GM21576 (cell line): ENCODE measurements around the gene KCNQ1.

Source experiments
- ATAC-seq: cut with Tn5 transposase; IDR thresholded peaks from one replicate; pipeline ENCODE4 v1.9.1; 2021; ENCODE audit warnings: mild to moderate bottlenecking, moderate library complexity; ENCODE audit not compliant: unreplicated experiment

KCNQ1 gene

GRCh38 chr11:2808850-2809846 is 364.3 kb downstream of the KCNQ1 start:
- no peak for ATAC-seq

- ATAC-seq: no peak
Measured at GRCh38 chr11:2809854-2810253, 365.0 kb downstream of the KCNQ1 start.

GRCh38 chr11:2810411-2811205 is 365.8 kb downstream of the KCNQ1 start:
- ATAC-seq: no peak

DNA sequence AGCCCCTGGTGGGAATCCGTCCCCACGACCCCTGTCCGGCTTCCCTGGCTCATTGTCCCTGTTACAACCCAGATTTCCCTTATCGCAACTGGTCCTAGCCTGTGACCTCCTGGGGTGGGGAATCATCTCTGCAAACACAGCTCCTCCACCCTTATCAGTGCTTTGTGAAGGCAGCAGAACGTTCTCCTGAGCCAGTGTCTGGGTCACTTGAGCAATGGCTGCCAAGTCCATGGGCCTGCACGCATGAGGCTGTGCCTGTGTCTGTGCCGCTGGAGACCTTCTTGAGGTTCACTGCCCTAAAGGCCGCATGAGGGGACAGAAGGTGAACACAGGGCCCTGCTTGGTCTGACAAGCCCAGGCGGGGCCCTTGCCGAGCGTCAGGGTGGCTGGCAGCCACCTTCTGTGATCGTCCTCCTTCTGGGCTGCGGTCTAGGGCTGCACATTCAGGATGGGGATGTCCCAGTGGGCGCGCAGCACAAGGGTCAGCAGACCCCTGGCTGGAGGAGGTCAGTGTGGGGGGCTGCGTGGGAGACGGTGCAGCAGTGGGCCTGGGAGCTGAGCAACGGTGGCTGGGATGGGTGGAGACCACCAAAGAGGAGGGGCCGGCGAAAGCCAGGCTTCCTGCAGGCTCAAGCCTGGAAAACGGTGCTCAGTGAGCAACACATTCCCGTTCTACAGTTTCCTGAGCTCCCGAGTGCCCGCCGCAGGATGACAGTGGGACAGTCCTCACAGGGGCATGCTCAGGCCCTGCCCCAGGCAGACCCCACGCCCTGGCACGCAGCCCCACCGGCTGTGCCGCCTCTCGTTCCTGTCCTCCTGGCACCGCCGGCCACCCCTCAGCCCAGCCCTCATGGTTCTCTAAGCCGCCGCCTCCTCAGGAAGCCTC is 366.6 kb downstream of the KCNQ1 start:
- ATAC-seq: no peak

DNA sequence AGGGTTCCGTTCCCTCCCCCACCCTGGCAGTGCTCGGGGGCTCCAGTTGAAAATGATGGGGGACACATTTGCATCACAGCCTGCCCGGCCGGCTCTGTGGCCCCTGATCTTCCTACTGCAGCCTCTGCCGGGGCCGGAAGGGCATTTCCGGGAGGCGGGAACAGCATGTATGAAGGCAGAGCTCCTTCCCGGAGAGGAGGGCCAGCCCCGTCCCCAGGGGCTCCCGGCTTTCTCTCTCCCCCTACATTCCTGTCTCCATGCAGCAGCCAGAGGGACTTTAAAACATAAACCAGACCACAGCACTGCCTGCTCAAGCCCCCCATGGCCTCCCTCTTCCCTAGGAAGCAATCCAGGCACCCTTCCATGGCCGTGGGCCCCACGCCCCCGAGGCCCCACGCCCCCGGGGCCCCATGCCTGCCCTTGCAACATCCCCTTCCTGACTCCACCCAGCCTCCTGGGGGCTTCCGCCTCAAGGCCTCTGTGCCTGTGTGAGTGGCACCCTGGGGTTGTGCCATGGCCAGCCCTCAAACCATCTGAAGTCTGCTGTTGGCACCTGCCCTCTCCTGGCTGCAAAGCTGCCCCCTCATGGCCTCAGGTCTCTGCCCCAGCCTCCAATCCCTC is 367.7 kb downstream of the KCNQ1 start:
- no peak for ATAC-seq

DNA sequence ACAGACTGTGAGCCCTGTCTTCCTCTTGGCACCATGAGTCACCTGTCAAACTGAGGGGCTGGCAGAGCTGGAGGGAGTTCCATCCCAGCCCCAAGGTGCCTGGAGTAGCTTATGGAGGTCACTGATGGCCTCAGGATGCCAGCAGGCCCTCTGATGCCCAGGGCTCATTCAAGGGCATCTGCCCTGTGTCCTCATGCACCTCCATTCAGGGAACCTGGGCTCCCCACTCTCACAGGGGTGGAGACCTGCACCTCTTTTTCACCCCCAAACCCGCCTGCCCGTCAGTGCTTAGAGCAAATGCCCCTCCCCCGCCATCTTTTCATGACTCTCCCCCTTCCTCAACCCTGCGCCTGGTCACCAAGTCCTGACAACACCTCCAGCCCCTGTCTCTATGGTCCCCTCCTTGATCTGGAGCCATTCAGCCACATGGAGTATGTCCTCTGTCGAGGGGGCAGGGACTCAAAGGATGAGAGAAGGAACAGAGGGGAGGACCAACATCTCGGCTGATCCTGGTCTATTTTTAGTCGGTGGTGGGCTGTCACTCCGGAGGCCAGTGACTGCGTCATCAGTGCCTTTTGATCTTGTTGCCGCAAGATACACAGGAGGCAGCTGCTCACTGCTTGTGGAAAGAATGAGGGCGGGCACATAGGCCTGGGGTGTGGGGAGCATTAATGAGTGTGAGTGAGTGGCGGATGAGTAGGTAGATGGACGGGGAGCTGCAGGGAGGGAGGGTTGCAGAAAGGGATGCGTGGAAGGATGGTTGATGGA is 368.5 kb downstream of the KCNQ1 start:
- ATAC-seq: no peak

DNA sequence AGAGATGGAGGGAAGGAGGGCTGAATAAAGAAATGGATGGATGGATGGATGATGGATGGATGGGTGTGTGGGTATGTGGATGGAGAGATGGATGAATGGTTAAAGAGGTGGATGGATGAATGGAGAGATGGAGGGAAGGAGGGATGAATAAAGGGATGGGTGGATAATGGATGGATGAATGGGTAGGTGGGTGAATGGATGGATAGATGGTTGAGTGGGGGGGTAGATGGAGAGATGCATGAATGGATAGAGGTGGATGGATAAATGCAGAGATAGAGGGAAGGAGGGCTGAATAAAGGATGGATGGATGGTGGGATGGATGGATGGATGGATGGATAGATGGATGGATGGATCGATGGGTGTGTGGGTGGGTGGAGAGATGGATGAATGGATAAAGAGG is 369.2 kb downstream of the KCNQ1 start:
- no peak for ATAC-seq

GRCh38 chr11:2814751-2815150 is 369.9 kb downstream of the KCNQ1 start:
- no peak for ATAC-seq

- no peak for ATAC-seq
Measured at GRCh38 chr11:2815762-2816496, 371.1 kb downstream of the KCNQ1 start.

GRCh38 chr11:2816523-2816922 is 371.7 kb downstream of the KCNQ1 start:
- ATAC-seq: no peak

DNA sequence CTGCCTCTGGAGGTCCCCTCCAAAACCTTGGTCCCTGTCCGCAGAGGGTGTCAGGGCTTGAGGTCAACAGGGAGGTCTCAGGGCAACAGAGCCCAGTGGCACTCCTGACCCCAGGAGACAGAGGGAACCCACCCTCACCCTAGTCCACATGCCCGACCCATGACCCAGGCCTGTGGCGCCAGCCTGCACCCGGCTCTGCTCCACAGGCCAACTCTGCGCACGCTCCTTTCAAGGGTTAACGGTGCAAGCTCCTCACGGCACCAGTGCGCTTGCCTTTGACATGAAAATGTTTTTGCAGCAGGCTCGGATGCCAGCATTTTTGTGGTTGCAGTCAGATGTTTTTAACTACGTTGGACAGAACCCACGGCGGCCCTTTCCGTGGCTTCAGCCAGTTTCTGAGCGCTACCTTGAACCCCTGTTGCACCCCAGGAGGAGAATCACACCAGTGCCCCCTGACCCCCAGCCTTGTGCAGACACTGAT is 372.2 kb downstream of the KCNQ1 start:
- no peak for ATAC-seq

DNA sequence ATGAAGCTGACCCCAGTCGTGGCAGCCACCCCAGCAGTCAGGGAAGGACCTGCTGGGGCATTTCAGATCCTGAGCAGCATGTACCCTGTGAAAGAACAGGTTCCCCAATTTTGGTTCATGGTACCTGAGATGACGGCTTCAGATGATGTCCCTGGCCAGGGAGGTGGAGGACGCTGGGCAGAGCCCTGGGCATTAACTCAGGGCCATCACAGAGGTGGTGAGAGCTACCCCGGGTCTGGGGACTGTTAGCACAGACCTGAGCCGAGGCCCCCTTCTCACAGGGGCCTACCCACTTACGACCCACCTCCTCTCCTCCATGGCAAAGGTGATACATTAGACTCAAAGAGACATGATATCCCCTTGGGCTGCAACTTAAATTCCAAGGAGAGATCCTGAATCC is 372.6 kb downstream of the KCNQ1 start:
- no peak for ATAC-seq

- ATAC-seq: no peak
Measured at GRCh38 chr11:2818021-2818420, 373.2 kb downstream of the KCNQ1 start.

DNA sequence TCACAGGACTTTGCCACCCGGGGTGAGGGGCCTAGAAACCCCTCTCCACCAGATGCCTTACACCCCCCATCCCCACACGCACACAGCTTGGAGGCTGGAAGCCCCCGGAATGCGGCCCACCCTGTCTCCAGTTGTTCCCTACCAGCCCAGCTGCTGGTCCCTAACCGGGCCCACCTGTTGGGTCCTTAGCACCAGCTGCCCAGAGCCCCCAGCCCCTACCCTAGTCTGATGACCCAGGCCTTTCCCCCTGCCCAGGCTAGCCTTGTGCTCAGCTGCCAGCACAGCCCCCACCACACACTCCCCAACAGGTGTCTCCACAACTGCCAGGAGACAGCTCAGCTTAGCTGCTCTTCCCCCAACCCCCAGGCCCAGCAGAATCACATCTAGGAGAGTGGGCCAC is 373.7 kb downstream of the KCNQ1 start:
- ATAC-seq: no peak

- no peak for ATAC-seq
Measured at GRCh38 chr11:2819316-2819715, 374.5 kb downstream of the KCNQ1 start.

DNA sequence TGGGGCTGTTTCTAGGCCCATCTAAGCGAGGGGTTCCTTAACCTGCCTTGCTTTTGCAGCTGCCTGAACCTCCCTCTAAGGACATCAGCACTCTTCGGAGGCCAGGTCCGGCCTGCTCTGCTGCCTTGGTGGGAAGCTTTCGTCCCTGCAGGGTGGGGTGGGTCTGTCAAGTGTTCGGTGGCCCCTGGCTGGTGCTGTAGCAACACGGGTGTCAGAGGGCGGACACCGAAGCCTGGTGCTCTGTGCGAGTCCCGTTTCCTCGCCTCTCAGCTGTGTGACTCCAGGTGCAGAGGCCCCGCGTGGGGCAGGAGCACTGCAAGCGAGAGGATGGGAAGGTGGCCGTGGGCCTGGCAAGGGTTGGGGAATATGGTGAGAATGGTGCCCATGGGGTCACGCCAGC is 376.2 kb downstream of the KCNQ1 start:
- ATAC-seq: no peak

DNA sequence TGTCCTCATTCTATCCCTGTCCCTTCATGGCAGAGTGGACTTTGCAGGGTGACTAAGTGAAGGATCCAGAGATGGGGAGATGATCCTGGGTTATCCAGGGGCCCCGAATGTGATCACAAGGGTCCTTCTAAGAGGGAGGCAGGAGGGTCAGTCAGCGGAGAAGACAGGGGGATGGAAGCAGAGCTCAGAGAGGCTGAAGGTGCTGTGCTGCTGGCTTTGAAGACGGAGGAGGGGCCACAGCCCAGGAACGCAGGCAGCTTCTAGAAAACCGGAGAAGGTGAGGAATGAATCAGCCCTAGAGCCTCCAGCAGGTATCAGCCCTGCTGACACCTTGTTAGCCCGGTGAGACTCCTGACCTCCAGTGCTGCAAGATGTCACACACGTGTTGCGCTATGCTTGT is 377.1 kb downstream of the KCNQ1 start:
- ATAC-seq: no peak

- no peak for ATAC-seq
Measured at GRCh38 chr11:2824851-2825250, 380.0 kb downstream of the KCNQ1 start.
